ENCODE data around the gene ATP5MC3. TPM values are rescaled to one million over a fixed set of nuclear protein-coding genes. Genes with fewer than 3 reads are reported as not detected.

ATP5MC3 gene
- total RNA-seq, 4 donors from 2014 or later, result 71.0 to 236 (median 172) TPM

- no peaks in the 10 kb centered on the region for H3K36me3 ChIP-seq
- H3K27me3 ChIP-seq, result no peaks in the 10 kb centered on the region
- no peak overlapping the region for H3K4me3 ChIP-seq (replicated peaks in 1 of 3)
- intact Hi-C loops (cut with DNase I), result no loop called here
- 96% methylated on average over 2 of the region's 2 CpGs for WGBS, 2 donors
- no peaks in the 10 kb centered on the region for H3K4me1 ChIP-seq
- no peaks in the 10 kb centered on the region for H3K9me3 ChIP-seq
- no peak for DNase-seq
- no peak overlapping the region for H3K27ac ChIP-seq
- TF ChIP-seq POLR2A (IDR thresholded peaks at IDR 0.05) (no peak), CTCF (IDR thresholded peaks at IDR 0.05) (no peak)
Observed at GRCh38 chr2:175137793-175138192, 43.7 kb downstream of the ATP5MC3 start.

DNA sequence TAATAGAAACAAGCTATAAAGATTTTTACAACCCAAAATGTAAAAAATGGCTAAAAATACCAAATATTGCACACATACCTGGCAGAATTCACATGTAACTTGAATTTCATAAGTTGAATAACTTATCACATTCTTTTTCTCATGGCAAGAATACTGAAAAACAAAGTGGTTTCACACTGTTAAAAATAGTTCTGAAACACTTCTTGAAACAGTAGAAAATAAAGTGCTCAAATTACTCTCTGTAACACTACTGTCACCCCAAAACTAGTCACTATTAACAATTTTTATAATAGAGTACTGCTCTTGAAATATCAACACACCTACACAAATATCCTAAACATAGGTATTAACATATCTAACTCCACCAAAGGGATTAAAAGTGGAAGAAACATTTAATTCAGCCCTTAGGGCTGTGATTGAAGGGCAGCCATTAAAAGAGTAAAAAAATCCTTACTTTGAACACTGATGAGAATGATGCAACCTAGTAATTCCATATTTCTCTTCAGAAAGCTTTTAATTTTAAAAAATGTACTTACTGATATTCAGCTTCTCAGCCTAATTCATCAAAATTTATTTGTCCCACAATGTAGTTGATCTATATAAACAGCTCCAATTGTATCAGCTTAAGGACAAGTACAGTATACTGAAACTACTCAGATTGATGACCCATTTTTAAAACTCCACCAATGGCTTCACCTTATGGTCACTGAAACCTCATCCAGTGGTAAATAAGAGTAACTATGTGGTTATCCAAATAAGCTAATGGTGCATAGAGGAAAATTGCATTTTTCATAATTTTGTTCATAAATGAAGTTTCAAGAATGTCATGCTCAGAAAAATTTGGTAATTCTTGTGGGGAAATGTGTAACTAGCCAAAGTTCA is 44.9 kb downstream of the ATP5MC3 start:
- Histone ChIP-seq H3K36me3 (no peaks in the 10 kb centered on the region), H3K9me3 (no peaks in the 10 kb centered on the region), H3K4me1 (no peaks in the 10 kb centered on the region), H3K27me3 (no peaks in the 10 kb centered on the region), H3K4me3 (replicated peaks in 1 of 3) (no peak overlapping the region), H3K27ac (no peak overlapping the region)
- intact Hi-C loops (cut with DNase I), result no loop called here
- DNase-seq, result no peak
- TF ChIP-seq CTCF (IDR thresholded peaks at IDR 0.05), result no peak
- no peak for TF ChIP-seq POLR2A (IDR thresholded peaks at IDR 0.05)

DNA sequence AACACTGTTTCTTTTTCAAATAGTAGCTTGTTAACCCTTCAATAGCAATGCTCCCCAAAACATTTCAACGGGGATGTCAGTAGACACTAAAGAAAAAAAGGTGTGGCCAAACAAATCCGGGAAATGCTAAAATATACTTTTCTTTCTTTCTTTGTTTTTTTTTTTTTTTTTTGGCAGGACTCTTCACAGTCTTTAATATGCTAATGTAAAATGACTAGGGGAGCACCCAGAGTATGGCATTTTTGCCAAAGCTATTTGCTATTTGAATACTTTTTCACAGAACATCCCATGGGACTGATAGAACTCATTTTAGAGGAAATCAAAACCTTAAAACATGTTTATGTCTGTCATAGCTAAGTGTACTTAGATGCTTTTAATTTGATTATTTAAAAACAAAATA is 45.6 kb downstream of the ATP5MC3 start:
- 83 to 85% methylated on average over 2 of the region's 2 CpGs for whole genome bisulfite sequencing, 2 donors
- no peaks in the 10 kb centered on the region for H3K4me1 ChIP-seq
- H3K4me3 ChIP-seq (replicated peaks in 1 of 3), result no peak overlapping the region
- no peaks in the 10 kb centered on the region for H3K36me3 ChIP-seq
- DNase-seq, result no peak
- H3K9me3 ChIP-seq, result no peaks in the 10 kb centered on the region
- intact Hi-C loops (cut with DNase I), result no loop called here
- no peak for TF ChIP-seq POLR2A (IDR thresholded peaks at IDR 0.05)
- no peak for TF ChIP-seq CTCF (IDR thresholded peaks at IDR 0.05)
- H3K27ac ChIP-seq, result no peak overlapping the region
- no peaks in the 10 kb centered on the region for H3K27me3 ChIP-seq

GRCh38 chr2:175135177-175135576 is 46.3 kb downstream of the ATP5MC3 start:
- DNase-seq, result no peak
- Histone ChIP-seq H3K27ac (no peak overlapping the region), H3K36me3 (no peaks in the 10 kb centered on the region), H3K9me3 (no peaks in the 10 kb centered on the region), H3K27me3 (no peaks in the 10 kb centered on the region), H3K4me1 (no peaks in the 10 kb centered on the region), H3K4me3 (replicated peaks in 1 of 3) (no peak overlapping the region)
- WGBS, 2 donors, result 96 to 98% methylated on average over 3 of the region's 3 CpGs
- no peak for TF ChIP-seq POLR2A (IDR thresholded peaks at IDR 0.05)
- no peak for TF ChIP-seq CTCF (IDR thresholded peaks at IDR 0.05)
- intact Hi-C loops (cut with DNase I), result no loop called here

- Histone ChIP-seq H3K4me1 (no peaks in the 10 kb centered on the region), H3K9me3 (no peaks in the 10 kb centered on the region), H3K27me3 (no peaks in the 10 kb centered on the region), H3K27ac (no peak overlapping the region), H3K36me3 (no peaks in the 10 kb centered on the region), H3K4me3 (replicated peaks in 1 of 3) (no peak overlapping the region)
- intact Hi-C loops (cut with DNase I), result no loop called here
- DNase-seq, result no peak
- 86% methylated on average over 2 of the region's 2 CpGs for WGBS, 2 donors
- TF ChIP-seq POLR2A (IDR thresholded peaks at IDR 0.05) (no peak), CTCF (IDR thresholded peaks at IDR 0.05) (no peak)
Observed at GRCh38 chr2:175131252-175131651, 50.3 kb downstream of the ATP5MC3 start.

Data from thyroid gland (tissue), 4 donors.